Upper lobe of right lung (tissue), 1 donor: ENCODE data around the gene RXFP4. TPM values are rescaled to one million over a fixed set of nuclear protein-coding genes. Genes with fewer than 3 reads are reported as not detected.
"Not testable (repeated sequence)": the region's sequence is repeated elsewhere in the genome, so short reads cannot be mapped to it uniquely, and the experiment has no call there.

Experiments
- ATAC-seq: fragments of 200-7000 bp; cut with Tn5 transposase; one replicate; pipeline ENCODE4 v1.9.1; 2020; ENCODE audit warnings: mild to moderate bottlenecking, moderate library complexity
- DNase-seq: peaks from one replicate; pipeline ENCODE4 v3.0.0-alpha.2; 2020
- H3K27ac ChIP-seq: fragments of 200-600 bp; one replicate; pipeline ENCODE4 v1.8.0; 2022
- H3K27me3 ChIP-seq: fragments of 200-600 bp; one replicate; pipeline ENCODE4 v1.8.0; 2022; ENCODE audit warnings: mild to moderate bottlenecking
- H3K36me3 ChIP-seq: fragments of 200-600 bp; one replicate; pipeline ENCODE4 v1.8.0; 2022
- H3K4me1 ChIP-seq: fragments of 200-600 bp; one replicate; pipeline ENCODE4 v1.8.0; 2022
- H3K4me3 ChIP-seq: fragments of 200-600 bp; one replicate; pipeline ENCODE4 v1.8.0; 2022; ENCODE audit warnings: mild to moderate bottlenecking
- H3K9me3 ChIP-seq: fragments of 200-600 bp; one replicate; pipeline ENCODE4 v1.8.0; 2022
- intact Hi-C: fragments of 100-400 bp; cut with DNase I; formaldehyde crosslinking; loops from one replicate; pipeline ENCODE4 v1.11.0; 2022
- total RNA-seq: library from RNA; stranded (reverse); fragmentation: NEBNext Ultra II Directional; extraction: Animal tissue kit (Norgen Biotek cat#: 25700); gene quantifications from one replicate; pipeline ENCODE4 v1.2.1, GENCODE V29; 2021
- TF ChIP-seq, protein P1 (sequence below): fragments of 200-600 bp; IDR thresholded peaks from one replicate; pipeline ENCODE4 v1.8.0; 2022; ENCODE audit warnings: antibody characterized with exemption
- donor health status: DM: no; HTN: yes; CAD: no; lungs with severe emphysema.

Gene RXFP4
- total RNA-seq, 1 donor from 2014 or later, result not detected

DNA sequence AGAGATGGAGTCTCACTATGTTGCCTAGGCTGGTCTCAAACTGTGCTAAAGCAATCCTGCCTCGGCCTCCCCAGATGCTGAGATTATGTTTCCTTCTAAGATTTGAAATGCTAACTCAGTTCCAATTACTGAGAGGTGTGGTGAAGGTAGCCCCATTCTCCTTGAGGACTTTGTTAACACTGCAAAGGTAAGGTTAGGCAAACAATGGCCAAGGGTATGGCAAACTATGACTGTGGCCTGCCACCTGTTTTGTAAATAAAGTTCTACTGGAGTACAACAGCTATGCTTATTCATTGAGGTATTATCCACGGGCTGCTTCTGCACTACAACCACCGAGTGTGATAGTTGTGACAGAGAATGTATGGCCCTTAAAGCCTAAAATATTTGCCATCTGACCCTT lies 20.7 kb upstream of the RXFP4 start:
- H3K27ac ChIP-seq, result no peak overlapping the region
- ATAC-seq (no peak), DNase-seq (no peak)
- TF ChIP-seq, protein P1, sequence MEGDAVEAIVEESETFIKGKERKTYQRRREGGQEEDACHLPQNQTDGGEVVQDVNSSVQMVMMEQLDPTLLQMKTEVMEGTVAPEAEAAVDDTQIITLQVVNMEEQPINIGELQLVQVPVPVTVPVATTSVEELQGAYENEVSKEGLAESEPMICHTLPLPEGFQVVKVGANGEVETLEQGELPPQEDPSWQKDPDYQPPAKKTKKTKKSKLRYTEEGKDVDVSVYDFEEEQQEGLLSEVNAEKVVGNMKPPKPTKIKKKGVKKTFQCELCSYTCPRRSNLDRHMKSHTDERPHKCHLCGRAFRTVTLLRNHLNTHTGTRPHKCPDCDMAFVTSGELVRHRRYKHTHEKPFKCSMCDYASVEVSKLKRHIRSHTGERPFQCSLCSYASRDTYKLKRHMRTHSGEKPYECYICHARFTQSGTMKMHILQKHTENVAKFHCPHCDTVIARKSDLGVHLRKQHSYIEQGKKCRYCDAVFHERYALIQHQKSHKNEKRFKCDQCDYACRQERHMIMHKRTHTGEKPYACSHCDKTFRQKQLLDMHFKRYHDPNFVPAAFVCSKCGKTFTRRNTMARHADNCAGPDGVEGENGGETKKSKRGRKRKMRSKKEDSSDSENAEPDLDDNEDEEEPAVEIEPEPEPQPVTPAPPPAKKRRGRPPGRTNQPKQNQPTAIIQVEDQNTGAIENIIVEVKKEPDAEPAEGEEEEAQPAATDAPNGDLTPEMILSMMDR, result no peak
- no peaks in the 10 kb centered on the region for H3K9me3 ChIP-seq
- intact Hi-C loops, result no loop called here
- H3K4me3 ChIP-seq, result no peak overlapping the region
- H3K27me3 ChIP-seq, result no peaks in the 10 kb centered on the region
- H3K36me3 ChIP-seq, result peaks cover 100% of the 10 kb centered on the region
- H3K4me1 ChIP-seq, result no peaks in the 10 kb centered on the region

DNA sequence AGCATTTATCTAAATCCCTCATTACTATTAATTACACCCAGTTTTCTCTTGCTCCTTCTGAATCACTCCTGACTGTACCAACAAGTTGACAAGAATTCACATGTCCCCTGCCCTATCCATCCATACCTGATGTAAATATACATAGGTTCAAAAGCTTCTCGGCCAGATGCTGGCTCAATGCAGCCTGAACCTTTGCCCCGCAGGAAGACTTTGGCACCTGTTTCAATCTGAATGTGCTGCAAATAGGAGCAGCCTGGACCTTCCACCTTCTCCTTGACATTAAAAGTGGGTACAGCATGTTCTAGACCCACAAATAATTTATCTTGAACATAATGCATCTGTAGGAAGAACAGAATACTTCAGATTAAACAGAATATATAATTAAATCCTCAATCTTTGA lies 15.9 kb upstream of the RXFP4 start:
- intact Hi-C loops, result no loop called here
- H3K4me1 ChIP-seq, result peaks cover 3% of the 10 kb centered on the region
- H3K36me3 ChIP-seq, result peaks cover 99% of the 10 kb centered on the region
- no peak overlapping the region for H3K27ac ChIP-seq
- no peaks in the 10 kb centered on the region for H3K9me3 ChIP-seq
- H3K27me3 ChIP-seq, result no peaks in the 10 kb centered on the region
- no peak overlapping the region for H3K4me3 ChIP-seq
- TF ChIP-seq, protein P1, result no peak
- DNase-seq, result no peak
- no peak for ATAC-seq

DNA sequence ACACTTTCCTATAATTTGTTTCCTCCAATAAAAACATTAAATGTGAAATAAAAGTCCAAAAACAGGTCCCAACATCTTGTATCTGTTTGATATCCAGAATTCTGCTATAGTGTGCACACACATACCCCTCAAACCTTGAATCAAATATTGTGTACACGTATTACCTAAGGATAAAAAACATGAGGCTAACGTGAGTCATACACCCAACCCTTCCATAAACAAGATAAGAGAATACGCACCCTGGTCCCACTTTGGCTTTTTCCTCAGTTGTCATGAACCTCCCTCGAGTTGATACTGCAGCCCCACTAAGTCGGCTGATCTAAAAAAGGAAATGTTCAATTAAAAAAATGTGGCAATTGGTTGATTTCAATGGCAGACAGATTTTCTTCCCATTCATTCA lies 12.4 kb upstream of the RXFP4 start:
- H3K36me3 ChIP-seq, result peaks cover 94% of the 10 kb centered on the region
- no peaks in the 10 kb centered on the region for H3K27me3 ChIP-seq
- intact Hi-C loops, result no loop called here
- DNase-seq (no peak), ATAC-seq (no peak)
- H3K4me3 ChIP-seq, result no peak overlapping the region
- no peaks in the 10 kb centered on the region for H3K9me3 ChIP-seq
- H3K27ac ChIP-seq, result no peak overlapping the region
- H3K4me1 ChIP-seq, result peaks cover 34% of the 10 kb centered on the region
- TF ChIP-seq, protein P1, result no peak

DNA sequence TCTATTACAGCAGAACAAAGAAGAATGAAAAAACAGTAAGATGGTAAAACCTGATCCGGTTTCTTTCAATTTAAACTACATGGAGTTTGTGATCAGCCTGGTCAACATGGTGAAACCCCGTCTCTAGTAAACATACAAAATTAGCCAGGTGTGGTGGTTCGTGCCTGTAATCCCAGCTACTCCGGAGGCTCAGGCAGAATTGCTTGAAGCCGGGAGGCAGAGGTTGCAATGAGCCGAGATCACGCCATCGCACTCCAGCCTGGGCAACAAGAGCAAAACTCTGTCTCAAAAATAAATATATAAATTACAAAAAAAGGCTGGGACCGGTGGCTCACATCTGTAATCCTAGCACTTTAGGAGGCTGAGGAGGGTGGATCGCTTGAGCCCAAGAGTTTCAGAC lies 10.7 kb upstream of the RXFP4 start:
- peak overlapping the region; percentile 18 for H3K27ac ChIP-seq
- DNase-seq, ATAC-seq, H3K27me3 ChIP-seq, H3K9me3 ChIP-seq, intact Hi-C loops: not testable (repeated sequence)
- peaks cover 42% of the 10 kb centered on the region for H3K4me1 ChIP-seq
- H3K4me3 ChIP-seq, result peak overlapping the region; percentile 15
- peaks cover 77% of the 10 kb centered on the region for H3K36me3 ChIP-seq

DNA sequence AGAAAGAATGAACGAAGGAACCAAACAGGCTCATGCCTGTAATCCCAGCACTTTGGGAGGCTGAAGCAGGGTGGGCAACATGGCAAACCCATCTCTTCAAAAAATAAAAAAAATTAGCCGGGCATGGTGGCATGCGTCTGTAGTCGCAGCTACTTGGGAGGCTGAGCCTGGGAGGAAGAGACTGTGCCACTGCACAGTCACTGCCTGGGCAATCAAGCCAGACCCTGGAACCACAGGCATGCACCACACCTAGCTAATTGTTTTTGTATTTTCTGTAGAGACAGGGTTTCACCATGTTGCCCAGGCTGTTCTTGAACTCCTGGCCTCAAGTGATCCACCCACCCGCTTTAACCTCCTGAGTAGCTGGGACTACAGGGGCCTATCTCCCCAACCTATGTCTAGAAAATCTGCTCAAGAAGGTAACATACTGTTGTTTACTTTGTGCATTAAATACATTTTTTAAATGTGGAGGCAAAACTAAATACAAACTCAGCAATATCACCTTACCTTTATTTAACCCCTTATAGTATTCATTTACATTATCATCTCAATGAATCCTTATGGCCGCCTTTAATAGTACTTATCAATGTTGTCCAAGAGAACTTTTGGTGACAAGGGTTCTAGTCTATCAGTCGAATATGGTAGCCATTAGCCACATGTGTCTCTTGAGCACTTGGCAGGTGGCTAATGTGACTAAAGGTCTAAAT lies 10.0 kb upstream of the RXFP4 start:
- intact Hi-C loops, result no loop called here
- Histone ChIP-seq H3K9me3 (no peaks in the 10 kb centered on the region), H3K4me1 (peaks cover 42% of the 10 kb centered on the region), H3K4me3 (peak overlapping the region; percentile 15), H3K27me3 (no peaks in the 10 kb centered on the region), H3K27ac (peak overlapping the region; percentile 24), H3K36me3 (peaks cover 70% of the 10 kb centered on the region)
- no peak for DNase-seq
- TF ChIP-seq, protein P1, result no peak
- no peak for ATAC-seq

DNA sequence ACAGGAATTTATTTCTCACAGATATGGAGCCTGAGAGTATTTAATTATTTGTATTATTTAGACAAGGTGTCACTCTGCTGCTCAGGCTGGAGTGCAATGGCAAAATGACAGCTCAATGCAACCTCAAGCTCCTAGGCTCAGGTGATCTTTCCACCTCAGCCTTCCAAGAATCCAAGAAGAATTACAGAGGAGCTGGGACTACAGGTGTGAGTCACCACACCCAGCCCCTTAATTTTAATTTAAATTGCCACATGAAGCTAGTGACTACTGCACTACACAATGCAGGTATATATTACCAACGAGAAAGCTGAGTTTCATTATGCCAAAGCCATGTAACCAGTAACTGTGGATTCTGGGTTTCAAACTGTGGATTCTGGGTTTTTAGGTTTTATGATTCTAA lies 9.4 kb upstream of the RXFP4 start:
- no peak for DNase-seq
- ATAC-seq, result no peak

More for the DNA sequence above, 9.4 kb upstream of the RXFP4 start:
- H3K4me3 ChIP-seq, result peak overlapping the region; percentile 15
- peaks cover 42% of the 10 kb centered on the region for H3K4me1 ChIP-seq
- peaks cover 64% of the 10 kb centered on the region for H3K36me3 ChIP-seq
- H3K27me3 ChIP-seq, result no peaks in the 10 kb centered on the region
- peak overlapping the region; percentile 24 for H3K27ac ChIP-seq
- TF ChIP-seq, protein P1, result no peak
- intact Hi-C loops, result no loop called here
- H3K9me3 ChIP-seq, result no peaks in the 10 kb centered on the region
